Measurements from ENCODE around the gene BCR.

- TF ChIP-seq CTCF (conservative IDR thresholded peaks at IDR 0.05; ENCODE audit: low read length) (no peak), EZH2phosphoT487 (IDR thresholded peaks at IDR 0.05; ENCODE audit: borderline replicate concordance, low read depth, low read length) (no peak)
Measured at GRCh38 chr22:23204125-23204488, 23.8 kb downstream of the BCR start.
